SKM-1 treated with dmso at 0.1 percent for 144 hours (cell line): ENCODE data around the gene PLK1.
A peak's percentile ranks its signal among the peaks of the same experiment; 100 is the strongest.
"Not testable (repeated sequence)": the region's sequence is repeated elsewhere in the genome, so short reads cannot be mapped to it uniquely, and the experiment has no call there.

ENCODE experiments used
- DNase-seq: peaks from one replicate; lab custom pipeline; 2025; ENCODE audit not compliant: unreplicated experiment; lab: John Stamatoyannopoulos, UW

The PLK1 gene

DNA sequence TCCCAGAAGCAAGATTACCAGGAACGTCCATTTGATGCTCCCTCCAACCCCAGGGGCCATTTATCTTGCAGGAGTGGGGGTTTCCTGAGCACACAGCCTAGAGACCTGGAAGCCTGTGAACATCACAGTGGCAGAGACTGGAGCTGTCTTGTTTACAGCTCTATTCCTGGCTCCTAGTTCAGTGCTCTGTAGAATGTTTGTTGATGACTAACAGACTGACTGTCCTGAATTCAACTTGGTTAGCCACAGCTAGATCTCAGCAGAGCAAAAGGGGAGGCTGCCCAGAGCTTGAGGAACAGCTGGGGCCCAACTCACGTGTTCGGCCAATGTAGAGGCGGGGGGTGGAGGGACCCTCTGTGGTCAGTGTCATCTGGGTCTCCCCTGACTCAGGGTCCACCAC lies 27.8 kb downstream of the PLK1 start:
- DNase-seq = no peak

DNA sequence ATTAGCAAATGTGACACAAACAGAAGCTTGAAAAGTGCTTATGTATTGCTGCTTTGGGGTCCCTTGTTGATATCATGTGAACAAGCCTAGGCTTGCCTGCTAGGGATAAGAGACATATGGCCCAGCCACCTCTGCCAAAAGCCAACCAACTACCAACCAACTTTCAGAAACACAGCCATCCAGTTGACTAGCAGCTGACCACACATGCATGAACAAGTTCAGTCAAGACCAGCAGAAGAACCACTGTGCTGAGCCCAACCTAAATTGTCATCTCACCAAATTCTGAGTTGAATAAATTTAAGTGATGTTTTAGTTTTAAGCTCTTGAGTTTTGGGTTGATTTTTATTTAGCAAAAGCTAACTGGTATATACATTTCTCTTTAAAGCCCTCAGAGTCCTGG lies 30.8 kb downstream of the PLK1 start:
- DNase-seq = no peak

DNA sequence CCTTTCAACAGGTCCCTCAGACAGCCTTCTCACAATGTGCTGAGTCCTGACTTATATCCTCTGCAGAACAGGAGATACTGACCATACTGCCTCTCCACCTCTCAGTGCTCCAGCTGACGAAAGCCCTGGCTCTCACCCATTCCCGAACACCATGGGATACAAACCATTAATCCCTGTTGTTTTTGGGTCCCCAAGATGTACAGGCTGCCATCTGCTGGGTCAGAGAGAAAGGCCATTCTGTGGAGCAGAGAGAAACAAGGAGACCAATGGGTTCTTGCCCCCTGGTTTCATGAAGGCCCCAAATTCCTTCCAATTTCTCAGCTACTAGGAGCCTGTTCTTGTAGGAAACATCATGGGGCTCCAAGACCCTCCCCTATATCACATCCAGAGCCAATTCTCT lies 31.3 kb downstream of the PLK1 start:
- no peak for DNase-seq

DNA sequence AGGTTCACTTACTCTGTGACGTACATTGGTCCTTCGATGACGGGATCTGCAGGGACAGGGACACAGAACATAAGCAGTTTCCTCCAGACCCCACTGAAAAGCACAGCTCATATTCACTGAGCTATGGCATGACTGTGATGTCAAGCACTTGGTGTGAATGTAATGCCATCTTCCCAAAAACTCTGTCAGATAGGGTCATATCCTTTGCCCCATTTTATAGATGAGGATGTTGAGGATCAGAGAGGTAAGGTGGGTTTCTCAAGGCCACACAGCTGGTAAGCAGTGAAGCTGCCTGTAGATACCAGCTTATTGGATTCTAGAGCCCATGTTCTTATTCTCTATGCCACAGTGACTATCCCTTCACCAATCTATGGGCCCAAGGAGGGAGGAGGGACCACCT lies 31.8 kb downstream of the PLK1 start:
- DNase-seq = no peak

DNA sequence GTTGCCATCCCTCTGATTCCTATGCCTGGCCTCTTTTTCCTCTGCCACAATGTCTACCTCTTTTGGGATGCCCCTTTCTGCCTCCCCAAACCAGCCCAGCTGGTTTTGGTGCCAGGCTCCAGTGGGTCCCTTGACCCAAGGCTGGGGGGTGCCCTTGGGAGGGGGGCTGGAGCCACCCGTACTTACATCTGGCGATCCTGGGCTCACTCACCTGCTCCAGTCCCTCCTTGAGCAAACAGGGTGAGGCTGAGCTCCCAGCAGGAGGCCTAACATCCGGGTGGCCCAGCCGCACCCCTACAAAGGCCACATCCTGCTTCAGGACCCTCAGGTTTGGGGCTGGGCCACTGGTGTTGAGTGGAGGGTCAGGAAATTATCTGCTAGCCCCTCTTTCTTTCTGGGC lies 33.1 kb downstream of the PLK1 start:
- DNase-seq = no peak

DNA sequence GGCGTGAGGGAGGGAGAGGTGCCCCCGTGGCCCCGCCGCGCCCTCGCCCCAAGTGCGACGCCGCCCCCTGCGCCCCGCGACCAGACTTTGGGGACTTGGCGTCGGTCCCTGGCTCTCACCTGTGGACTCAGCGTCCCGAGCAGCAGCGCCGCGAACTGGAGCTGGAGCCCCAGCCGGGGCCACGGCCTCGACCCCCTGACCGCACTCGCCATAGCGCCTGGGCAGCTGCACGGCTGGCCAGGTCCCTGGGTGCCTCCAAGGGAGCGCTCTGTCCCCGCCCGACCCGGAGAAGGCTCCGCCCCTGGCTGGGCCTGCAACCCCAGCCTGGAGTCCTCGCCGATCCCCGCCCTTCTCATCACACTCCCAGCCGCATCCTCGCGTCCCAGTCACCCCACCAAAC lies 34.3 kb downstream of the PLK1 start, which contains the start of gene ERN2:
TSS of gene ERN2 (minus strand) at position 247 of the 400 bp plus-strand sequence. CDS start at position 212, 35 bp downstream.
- DNase-seq = no peak

DNA sequence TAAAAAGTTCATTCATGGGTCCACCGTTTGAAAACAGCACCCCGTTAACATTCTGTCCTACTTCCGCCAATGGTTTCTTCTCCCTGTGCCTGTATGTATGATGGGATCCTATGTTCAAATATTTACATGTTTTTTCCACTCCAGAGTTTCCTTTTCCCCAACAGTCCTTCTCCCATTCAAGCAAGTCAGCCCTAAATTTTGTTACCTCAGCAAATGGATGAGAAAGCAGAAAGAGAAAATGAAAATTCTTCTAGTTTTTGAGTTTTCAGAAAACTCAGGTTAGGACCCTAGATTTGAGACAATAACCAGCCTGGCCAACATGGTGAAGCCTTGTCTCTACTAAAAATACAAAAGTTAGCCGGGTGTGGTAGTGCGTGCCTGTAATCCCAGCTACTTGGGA lies 37.8 kb downstream of the PLK1 start:
- DNase-seq = no peak

DNA sequence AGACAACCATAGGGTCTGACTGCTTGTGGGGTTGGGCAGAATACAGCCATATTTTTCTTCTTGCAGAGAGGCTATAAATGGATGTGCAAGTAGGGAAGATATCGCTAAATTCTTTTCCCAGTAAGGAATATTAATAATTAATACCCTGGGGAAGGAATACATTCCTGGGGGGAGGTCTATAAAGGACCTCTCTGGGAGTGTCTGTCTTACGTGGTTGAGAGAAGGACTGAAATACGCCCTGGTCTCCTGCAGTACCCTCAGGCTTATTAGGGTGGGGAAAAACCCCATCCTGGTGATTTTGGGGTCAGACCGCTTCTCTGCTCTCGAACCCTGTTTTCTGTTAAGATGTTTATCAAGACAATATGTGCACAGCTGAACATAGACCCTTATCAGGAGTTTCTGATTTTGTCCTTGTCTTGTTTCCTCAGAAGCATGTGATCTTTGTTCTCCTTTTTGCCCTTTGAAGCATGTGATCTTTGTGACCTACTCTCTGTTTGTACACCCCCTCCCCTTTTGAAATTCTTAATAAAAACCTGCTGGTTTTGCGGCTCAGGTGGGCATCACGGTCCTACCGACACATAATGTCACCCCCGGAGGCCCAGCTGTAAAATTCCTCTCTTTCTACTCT lies 44.0 kb downstream of the PLK1 start:
- DNase-seq = not testable (repeated sequence)

DNA sequence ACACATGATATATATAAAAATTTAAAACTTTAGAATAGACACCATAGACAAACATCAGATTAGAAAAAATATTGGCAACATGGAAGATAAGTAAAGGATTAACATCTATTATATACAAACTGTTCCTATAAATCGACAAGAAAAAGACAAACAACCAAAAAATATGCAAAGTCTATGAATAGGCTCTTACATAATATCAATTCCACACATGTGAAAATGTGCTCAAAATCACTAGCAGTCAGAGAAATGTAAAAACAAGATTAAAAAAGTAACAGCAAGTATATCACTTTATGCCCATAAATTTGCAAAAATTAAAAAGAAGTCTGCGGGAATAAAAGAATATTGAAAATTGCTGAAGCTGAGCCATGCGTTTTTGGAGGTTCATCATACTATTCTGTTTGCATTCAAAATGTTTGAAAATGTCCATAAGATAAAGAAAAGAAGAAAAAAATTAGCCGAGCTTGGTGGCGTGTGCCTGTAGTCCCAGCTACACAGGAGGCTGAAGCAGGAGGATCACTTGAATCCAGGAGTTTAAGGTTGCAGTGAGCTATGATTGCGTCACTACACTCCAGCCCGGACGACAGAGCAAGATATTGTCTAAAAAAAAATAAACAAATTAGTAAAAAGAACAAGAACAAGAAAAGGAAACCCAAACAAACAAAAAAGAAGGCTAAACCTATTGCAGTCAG lies 45.6 kb downstream of the PLK1 start:
- DNase-seq = no peak

DNA sequence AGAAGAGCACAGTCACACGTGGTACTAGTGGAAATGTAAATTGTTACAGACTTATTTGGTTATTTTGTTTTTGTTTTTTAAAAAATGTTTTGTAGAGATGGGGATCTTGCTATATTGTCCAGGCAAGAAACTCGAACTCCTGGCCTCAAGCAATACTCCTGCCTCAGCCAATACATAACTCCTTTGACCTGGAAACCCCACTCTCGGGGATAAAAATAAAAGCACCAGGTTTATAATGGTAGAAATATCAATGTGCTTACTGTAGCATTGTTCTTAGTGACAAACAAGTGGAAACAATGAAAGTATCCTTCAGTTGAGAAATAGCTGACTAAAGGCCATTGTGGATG lies 46.1 kb downstream of the PLK1 start:
- no peak for DNase-seq

DNA sequence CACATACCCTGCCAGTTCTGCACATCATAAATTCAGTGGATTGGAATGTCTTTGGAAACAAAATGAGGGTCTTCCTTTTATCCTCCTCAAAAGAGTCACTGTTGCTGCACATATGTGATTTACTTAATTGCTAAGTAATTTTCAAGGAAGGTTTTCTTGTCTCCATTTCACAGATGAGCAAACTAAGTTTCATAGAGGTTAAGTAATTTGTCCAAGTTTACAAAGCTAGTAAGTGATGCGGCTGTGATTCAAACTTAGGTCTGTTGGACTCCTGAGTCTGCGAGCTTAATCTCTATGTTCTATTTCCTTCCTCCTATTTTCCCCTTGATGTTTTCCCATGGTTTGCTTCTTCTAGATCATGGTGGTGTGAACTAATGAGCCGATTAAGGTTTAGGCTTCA lies 48.0 kb downstream of the PLK1 start:
- DNase-seq = no peak

DNA sequence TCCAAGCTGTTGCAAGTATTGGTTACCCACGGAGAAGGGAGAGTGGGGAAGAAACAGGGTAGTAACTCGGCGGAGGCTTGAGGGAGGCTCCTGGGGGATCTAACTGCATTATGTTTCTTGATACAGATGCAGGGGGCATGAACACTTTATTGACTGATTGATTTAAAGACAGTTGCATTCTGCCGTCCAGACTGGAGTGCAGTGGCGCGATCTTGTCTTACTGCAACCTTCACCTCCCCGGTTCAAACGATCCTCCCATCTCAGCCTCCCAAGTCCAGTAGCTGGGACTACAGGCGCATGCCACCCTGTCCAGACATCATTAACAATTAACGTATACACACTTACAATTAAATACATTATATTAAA lies 49.4 kb downstream of the PLK1 start:
- DNase-seq = no peak

DNA sequence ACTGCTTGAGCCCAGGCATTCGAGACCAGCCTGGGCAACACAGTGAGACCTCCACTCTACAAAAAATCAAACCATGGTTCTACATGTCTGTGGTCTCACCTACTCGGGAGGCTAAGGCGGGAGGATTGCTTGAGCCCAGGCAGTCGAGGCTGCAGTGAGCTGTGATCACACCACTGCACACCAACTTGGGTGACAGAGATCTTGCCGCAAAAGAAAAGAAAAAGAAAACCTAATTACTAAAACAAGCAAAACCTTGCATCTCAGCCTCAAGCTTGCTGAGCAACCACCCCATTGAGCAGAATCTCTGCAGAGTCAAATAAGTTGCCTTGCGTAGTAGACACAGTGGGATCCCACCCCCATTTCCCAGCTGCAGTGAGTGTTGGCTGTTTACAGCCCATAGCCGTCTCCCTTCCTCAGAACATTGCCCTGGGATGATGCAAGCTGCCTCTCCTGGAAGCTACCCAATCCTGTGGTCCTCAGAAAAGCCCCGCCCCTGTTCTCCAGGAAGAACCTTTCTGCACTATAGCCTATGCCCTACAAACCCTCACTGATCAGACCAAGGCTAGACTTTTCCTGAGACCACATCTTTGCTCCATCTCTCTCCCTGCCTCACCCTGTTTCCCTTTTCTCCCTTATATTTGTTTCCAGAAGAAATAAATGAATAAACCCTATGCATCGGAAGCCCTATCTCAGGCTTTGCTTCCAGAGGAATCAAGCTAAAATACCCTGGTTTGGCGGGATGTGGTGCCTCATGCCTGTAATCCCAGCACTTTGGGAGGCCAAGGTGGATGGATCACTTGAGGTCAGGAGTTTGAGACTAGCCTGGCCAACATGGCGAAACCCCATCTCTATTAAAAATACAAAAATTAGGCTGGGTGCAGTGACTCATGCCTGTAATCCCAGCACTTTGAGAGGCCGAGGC lies 51.1 kb downstream of the PLK1 start:
- DNase-seq = peak; percentile 1

DNA sequence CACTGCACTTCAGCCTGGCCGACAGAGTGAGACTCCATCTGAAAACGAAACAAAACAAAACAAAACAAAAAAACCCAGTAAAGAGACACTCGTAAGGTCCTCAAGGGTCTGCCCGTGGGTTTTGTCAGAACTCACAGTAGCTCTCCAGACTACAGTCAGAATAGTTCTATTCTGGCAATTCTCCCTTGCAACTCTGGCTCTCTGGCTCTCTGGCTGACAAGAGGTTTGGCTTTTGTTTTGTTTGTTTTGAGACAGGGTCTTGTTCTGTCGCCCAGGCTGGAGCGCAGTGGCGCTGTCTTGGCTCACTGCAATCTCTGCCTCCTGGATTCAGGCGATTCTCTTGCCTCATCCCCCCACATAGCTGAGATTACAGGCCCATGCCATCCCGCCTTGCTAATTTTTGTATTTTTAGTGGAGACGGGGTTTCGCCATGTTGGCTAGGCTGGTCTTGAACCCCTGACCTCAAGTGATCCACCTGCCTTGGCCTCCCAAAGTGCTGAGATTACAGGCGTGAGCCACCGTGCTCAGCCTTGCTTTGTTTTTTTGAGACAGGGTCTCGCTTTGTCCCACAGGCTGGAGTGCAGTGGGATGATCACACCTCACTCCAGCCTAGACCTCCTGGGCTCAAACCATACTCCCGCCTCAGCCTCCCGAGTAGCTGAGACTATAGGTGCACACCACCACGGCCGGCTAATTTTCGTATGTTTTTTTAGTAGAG lies 55.6 kb downstream of the PLK1 start:
- no peak for DNase-seq

DNA sequence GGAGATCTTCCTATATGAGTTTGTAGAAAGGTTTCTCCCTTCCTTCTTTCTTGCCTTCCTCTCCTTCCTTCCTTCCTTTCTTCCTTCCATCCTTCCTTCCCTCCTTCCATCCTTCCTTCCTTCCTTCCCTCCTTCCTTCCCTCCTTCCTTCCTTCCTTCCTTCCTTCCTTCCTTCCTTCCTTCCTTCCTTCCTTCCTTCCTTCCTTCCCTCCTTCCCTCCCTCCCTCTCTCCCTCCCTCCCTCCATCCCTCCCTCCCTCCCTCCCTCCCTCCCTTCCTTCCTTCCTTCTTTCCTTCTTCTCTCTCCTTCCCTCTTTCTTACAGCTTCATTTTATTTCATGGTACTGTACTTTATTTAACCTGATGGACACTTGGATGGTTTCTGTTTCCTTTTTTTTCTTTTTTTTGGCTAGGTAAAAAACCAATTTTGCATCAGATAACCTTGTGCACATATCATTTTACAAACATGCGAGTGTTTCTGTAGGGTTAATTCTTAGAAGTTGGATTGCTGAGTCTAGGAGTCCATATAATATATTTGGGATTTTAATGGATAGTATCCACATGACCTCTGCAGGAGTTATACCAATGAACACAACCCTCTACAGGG lies 58.8 kb downstream of the PLK1 start:
- not testable (repeated sequence) for DNase-seq

DNA sequence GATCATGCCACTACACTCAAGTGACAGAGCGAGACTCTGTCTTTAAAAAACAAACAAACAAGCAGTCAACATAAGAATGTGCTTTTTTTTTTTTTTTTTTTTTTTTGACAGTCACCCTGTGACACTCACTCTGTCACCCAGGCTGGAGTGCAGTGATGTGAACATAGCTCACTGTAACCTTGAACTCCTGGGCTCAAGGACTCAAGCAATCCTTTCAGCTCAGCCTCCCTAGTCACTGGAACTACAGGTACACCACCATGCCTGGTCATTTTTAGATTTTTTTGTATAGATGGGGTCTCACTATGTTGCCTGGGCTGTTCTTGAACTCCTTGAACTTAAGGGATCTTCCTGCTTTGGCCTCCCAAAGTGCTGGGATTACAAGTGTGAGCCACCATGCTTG lies 60.8 kb downstream of the PLK1 start:
- DNase-seq = no peak
